GM19463 (cell line): ENCODE data around the gene SYNPO2.
"Not testable (repeated sequence)": the region's sequence is repeated elsewhere in the genome, so short reads cannot be mapped to it uniquely, and the experiment has no call there.

Experiments
- ATAC-seq: cut with Tn5 transposase; IDR thresholded peaks from one replicate; pipeline ENCODE4 v1.9.1; 2021; ENCODE audit warnings: mild to moderate bottlenecking, moderate library complexity; ENCODE audit not compliant: unreplicated experiment

SYNPO2 gene

DNA sequence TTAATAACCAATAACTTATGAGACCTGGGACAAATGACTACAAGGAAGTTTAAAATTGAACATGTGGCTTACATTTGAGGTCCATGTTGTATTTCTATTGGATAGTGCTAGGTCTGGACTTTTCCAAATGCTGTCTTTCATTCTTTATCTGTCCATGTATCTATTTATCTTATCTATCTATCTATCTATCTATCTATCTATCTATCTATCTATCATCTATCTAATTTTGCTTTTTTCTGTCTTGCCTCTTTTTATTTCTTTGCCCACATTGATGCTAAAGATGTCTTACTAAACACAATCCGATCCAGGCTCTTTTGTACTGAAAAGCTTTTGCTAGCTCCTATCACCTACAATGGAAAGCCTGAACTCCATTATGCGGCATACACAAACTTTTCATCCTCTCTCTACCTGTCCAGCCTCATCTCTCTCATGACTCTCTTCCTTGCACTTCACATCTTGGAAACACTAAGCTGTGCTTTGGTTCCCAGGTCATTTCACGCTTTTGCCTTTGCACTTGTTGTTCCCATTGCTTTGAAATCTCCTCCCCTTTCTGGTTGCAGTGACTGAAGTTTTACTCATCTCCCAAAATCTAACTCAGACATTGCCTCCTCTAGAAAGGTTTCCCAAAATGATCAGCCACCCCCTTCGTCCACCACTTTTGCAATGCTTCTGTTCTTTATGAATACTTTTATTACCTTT, 107.2 kb downstream of the SYNPO2 start:
- no peak for ATAC-seq

- no peak for ATAC-seq
These were observed 108.9 kb downstream of the SYNPO2 start for GRCh38 chr4:118997601-118998000.

DNA sequence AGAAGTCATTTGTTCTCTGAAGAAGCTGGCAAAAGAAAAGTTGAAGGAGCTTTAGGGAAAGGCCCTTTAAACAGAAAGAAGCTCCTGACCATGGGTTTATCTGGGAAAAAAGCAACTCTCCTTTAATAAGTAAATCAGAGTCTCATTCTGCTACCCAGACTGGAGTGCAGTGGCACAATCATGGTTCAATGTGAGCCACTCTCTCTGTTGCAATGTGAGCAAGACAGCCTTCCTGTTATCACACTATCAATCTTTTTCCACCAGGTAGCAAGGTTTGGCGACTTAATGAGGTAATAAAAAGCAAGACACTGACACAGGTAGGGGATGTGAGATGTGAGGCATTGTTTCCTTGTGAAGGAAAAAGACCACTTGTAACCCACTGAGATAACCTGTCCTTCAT, 111.3 kb downstream of the SYNPO2 start:
- ATAC-seq = no peak

DNA sequence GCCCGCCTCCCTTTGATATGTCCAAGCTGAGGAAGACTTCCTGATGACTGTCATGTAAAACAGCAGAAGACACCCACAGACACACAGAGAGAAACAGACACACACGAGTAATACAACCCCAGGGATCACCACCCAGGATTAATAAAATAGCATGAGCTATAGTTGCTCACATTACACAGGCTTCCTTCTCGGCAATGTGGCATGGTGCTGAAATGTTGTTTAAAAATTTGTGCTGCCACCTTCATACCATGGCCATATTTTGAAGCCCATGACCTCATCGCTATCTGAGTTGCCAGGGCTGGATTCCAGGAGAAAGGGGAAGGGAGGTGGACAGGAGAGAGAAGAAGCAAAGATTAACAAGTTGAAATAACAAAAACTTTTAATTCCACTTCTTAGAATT, 111.7 kb downstream of the SYNPO2 start:
- no peak for ATAC-seq

GRCh38 chr4:119002476-119002875, 113.8 kb downstream of the SYNPO2 start:
- ATAC-seq = no peak

DNA sequence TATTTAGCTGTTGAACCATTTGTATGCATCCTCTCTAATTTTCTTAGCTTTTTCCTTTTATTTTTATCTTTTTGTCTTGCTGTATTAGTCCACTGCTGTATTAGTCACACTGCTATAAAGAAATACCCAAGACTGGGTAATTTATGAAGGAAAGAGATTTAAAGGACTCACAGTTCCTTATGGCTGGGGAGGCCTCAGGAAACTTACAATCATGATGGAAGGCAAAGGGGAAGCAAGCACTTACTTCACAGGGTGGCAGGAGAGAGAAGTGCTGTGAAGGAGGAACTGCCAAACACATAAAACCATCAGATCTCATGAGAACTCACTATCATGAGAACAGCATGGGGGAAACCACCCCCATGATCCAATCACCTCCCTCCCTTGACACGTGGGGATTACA, 114.3 kb downstream of the SYNPO2 start:
- ATAC-seq = not testable (repeated sequence)

- no peak for ATAC-seq
These were observed 117.3 kb downstream of the SYNPO2 start for GRCh38 chr4:119005928-119006460.

- no peak for ATAC-seq
These were observed 120.1 kb downstream of the SYNPO2 start for GRCh38 chr4:119008761-119009160.

DNA sequence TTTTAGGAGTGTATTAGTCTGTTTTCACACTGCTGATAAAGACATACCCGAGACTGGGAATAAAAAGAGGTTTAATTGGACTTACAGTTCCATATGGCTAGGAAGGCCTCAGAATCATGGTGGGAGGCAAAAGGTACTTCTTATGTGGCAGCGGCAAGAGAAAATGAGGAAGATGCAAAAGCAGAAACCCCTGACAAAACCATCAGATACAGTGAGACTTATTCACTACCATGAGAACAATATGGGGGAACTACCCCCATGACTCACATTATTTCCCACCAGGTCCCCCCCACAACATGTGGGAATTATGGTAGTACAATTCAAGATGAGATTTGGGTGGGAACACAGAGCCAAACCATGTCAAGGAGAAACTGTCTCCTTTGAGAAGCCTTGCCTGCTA, 121.6 kb downstream of the SYNPO2 start:
- ATAC-seq = not testable (repeated sequence)

DNA sequence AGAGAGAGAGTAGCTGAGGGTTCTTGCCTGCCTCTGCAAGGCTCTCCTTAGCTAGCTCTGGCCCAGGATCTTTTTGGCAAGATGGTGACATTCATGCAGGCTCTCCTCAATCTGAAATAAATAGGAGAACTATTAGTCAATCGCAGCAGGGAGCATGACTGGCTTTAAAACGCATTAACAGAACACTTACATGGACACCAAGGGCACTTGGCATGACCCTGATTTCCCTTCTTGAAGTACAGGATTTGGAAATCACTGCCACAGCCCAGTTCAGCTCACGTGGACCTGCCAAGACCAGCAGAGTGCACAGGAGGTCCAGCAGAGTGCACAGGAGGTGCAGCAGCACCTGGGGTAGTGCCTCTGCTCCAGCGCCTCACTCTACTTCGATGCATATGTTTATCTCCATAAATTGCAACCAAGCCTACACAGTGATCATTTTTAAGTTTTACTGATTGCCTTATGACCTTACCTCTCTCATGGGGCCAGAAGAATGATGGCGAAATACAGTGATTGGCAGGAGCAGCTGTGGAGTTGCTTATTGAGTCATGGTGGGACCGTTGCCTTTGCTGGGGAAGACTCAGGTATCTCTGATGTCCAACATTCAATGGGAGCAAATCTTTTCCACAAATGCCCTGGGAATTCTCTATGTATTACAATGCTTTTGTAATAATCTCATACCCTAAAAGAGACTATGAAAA, 122.4 kb downstream of the SYNPO2 start:
- ATAC-seq = no peak

DNA sequence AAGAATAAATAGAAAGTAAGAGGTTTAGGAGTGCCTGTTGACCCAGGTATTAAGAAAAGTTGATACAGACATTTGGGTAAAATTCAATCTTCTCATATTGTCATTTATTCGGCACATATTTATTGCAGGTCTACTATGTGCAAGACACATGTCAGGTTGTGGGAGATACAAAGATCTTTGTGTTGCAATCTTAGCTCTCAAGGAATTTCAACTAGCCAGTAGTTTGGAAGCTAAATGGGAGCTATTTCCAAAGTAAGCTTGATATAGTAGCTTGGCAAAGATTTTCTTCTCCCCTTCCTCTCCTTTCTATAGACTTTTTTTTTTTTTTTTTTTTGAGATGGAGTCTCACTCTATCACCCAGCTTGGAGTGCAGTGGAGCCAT, 122.9 kb downstream of the SYNPO2 start:
- no peak for ATAC-seq

GRCh38 chr4:119014658-119015057, 126.0 kb downstream of the SYNPO2 start:
- ATAC-seq = no peak

DNA sequence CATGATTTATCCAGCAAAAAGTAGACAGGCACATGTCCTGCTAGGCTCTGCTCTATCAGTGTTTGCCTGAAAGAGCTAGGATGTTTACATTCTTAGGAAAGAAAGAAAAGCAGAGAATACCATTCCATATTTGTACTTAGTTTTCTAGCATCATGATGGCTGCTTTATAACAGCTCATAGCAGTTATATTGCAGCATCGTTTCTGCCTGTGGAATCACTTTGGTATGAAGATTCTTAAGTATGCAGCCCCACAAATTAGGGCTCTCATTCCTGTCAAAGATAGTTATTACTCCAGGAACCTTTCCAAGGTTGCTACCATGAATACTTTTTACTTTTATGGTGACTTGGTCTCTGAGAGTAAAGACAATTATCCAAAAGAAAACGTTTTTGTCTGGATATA, 128.0 kb downstream of the SYNPO2 start:
- no peak for ATAC-seq

GRCh38 chr4:119017636-119018035, 129.0 kb downstream of the SYNPO2 start:
- ATAC-seq = no peak

- ATAC-seq = no peak
These were observed 131.5 kb downstream of the SYNPO2 start for GRCh38 chr4:119020158-119020557.

DNA sequence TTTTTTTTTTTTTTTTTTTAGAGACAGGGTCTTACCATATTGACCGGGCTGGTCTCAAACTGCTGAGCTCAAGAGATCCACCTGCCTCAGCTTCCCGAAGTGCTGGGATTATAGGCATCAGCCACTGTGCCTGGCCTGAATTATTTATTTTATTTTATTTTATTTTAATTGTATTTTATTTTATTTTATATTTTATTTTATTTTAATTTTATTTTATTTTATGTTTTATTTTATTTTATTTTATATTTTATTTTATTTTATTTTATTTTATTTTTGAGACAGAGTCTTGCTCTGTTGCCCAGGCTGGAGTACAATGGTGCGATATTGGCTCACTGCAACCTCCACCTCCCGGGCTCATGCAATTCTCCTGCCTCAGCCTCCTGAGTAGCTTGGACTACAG, 133.9 kb downstream of the SYNPO2 start:
- not testable (repeated sequence) for ATAC-seq

DNA sequence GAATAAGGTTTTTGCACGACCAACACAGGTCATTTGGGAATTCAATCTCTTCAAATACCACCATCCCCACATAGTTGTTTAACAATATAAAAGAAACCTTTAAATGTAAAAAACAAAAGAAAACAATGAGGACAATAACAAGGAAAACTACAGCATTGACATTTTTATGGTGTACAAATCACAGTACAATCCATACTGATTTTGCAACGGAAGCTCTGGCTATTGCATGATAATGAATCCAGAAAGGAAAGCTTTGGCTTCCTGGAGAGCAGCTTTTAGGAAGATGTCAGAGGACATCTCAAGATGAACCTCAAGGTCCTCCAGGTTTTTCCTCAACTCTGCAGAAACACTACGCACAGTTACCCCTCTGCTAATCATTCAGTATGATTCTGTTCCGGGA, 135.4 kb downstream of the SYNPO2 start:
- no peak for ATAC-seq

- ATAC-seq = no peak
These were observed 136.8 kb downstream of the SYNPO2 start for GRCh38 chr4:119025420-119025819.

DNA sequence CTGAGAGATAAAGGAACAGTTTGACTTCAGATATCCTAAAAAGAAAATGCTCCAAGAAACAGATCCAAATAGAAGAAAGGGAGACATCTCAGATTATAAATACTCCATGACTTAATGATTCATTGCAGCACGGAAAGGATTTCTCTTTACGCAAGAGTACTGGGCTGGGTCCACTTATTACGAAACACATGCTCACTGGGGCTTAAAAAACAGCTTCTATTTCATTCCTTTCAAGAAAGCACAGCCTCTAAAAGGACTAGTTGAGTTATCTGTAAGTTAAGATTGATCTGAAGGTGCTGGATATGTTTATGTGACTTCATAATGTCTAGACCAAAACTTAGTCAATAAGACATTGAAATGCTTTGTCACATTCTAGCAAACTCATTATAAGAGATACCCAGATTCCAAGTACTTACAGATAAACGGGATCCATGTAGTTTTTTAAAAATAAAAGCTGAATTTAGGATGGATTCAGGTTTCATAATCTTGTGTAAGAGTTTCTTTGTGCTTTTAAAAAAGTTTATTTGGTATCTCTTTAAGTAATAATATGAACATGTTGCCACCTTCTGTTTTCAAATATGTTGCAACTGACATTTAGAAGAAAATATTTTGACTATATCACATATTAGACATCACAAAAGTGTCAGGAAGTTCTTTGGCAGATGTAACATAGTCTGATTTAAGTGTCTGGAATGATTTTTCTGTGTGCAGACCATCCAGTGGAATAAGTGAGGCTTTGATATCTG, 137.4 kb downstream of the SYNPO2 start:
- no peak for ATAC-seq

- ATAC-seq = no peak
These were observed 138.2 kb downstream of the SYNPO2 start for GRCh38 chr4:119026662-119027444.

GRCh38 chr4:119027811-119028210, 139.2 kb downstream of the SYNPO2 start:
- no peak for ATAC-seq
